Osteoblast (primary cell): Measurements from ENCODE around the gene MZB1. TPM values are rescaled to one million over a fixed set of nuclear protein-coding genes. Genes with fewer than 3 reads are reported as not detected.
A peak's percentile ranks its signal among the peaks of the same experiment; 100 is the strongest.

Source experiments
- DNase-seq: peaks from one replicate; pipeline ENCODE4 v3.0.0; 2011; ENCODE audit warnings: low spot score, mixed read lengths; ENCODE audit not compliant: insufficient read length; ENCODE audit errors: missing footprints
- H2AFZ ChIP-seq: 2 replicates; pipeline ENCODE4 v1.6.0; 2011; ENCODE audit warnings: mild to moderate bottlenecking, low read length
- H3K27ac ChIP-seq: 2 replicates; pipeline ENCODE4 v1.5.1; 2011; ENCODE audit warnings: mild to moderate bottlenecking, low read depth, low read length, moderate library complexity
- H3K27me3 ChIP-seq: 2 replicates; pipeline ENCODE4 v1.6.0; 2012; ENCODE audit warnings: mild to moderate bottlenecking, control low read depth, inconsistent platforms, low read length, moderate library complexity; ENCODE audit not compliant: insufficient read depth
- H3K36me3 ChIP-seq: 2 replicates; pipeline ENCODE4 v1.5.1; 2011; ENCODE audit warnings: mild to moderate bottlenecking, low read length, control low read depth, moderate library complexity; ENCODE audit not compliant: insufficient read depth
- H3K4me1 ChIP-seq: 2 replicates; pipeline ENCODE4 v1.5.1; 2011; ENCODE audit warnings: mild to moderate bottlenecking, low read length, control low read depth, moderate library complexity; ENCODE audit not compliant: insufficient read depth
- H3K4me2 ChIP-seq: 2 replicates; pipeline ENCODE4 v1.6.0; 2011; ENCODE audit warnings: mild to moderate bottlenecking, low read length; ENCODE audit not compliant: insufficient read depth
- H3K4me3 ChIP-seq: fragments of 200-600 bp; sonication (generic); 3 replicates; pipeline ENCODE4 v1.5.1; 2012; ENCODE audit warnings: mild to moderate bottlenecking, low read length, inconsistent platforms; ENCODE audit not compliant: insufficient read depth
- H3K79me2 ChIP-seq: 2 replicates; pipeline ENCODE4 v1.6.0; 2012; ENCODE audit warnings: mild to moderate bottlenecking, low read length, control low read depth, inconsistent platforms; ENCODE audit not compliant: insufficient read depth
- H3K9me3 ChIP-seq: 2 replicates; pipeline ENCODE4 v1.5.1; 2011; ENCODE audit warnings: low read depth, low read length, control low read depth
- H4K20me1 ChIP-seq: 2 replicates; pipeline ENCODE4 v1.6.0; 2012; ENCODE audit warnings: mild to moderate bottlenecking, low read length, control low read depth; ENCODE audit not compliant: insufficient read depth
- total RNA-seq: library from RNA; depleted of rRNA; stranded (reverse); fragments of >200 nt; gene quantifications from 2 replicates; pipeline ENCODE4 v1.2.3, GENCODE V29; 2012
- TF ChIP-seq, protein P1 (sequence below): IDR thresholded peaks from 2 replicates; pipeline ENCODE4 v1.5.1; 2011; ENCODE audit warnings: mild to moderate bottlenecking, low read depth, low read length, moderate library complexity; ENCODE audit errors: extremely low read depth

Gene MZB1
- total RNA-seq, 1 donor = not detected

DNA sequence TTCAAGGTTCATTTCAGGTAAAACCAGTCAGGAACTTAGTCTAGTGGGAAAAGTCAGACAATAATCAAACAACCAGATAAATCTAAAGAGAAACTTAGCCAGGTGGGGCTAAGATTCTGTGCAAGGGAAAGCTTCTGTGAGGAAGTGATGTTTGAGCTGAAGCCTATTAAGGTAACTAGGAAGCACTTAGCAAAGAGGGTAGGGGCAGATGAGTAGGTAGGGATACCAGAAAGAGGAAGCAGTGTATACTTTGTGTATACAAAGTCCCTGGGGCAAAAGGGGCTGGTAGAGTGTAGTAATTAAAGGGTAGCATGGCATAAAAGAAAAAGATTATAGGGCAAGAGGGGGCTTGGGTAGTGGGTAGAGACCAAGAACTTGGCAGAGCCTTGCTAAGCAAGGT, 17.8 kb upstream of the MZB1 start:
- no peaks in the 10 kb centered on the region for H3K36me3 ChIP-seq
- no peak overlapping the region for H3K4me3 ChIP-seq
- H3K4me2 ChIP-seq = no peak overlapping the region
- H3K9me3 ChIP-seq = no peaks in the 10 kb centered on the region
- peak; percentile 19 for DNase-seq
- H4K20me1 ChIP-seq = no peaks in the 10 kb centered on the region
- no peaks in the 10 kb centered on the region for H3K27me3 ChIP-seq
- TF ChIP-seq, protein P1, sequence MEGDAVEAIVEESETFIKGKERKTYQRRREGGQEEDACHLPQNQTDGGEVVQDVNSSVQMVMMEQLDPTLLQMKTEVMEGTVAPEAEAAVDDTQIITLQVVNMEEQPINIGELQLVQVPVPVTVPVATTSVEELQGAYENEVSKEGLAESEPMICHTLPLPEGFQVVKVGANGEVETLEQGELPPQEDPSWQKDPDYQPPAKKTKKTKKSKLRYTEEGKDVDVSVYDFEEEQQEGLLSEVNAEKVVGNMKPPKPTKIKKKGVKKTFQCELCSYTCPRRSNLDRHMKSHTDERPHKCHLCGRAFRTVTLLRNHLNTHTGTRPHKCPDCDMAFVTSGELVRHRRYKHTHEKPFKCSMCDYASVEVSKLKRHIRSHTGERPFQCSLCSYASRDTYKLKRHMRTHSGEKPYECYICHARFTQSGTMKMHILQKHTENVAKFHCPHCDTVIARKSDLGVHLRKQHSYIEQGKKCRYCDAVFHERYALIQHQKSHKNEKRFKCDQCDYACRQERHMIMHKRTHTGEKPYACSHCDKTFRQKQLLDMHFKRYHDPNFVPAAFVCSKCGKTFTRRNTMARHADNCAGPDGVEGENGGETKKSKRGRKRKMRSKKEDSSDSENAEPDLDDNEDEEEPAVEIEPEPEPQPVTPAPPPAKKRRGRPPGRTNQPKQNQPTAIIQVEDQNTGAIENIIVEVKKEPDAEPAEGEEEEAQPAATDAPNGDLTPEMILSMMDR = no peak
- no peaks in the 10 kb centered on the region for H3K79me2 ChIP-seq
- no peak overlapping the region for H3K27ac ChIP-seq
- peaks cover 13% of the 10 kb centered on the region for H3K4me1 ChIP-seq
- H2AFZ ChIP-seq = no peak overlapping the region

DNA sequence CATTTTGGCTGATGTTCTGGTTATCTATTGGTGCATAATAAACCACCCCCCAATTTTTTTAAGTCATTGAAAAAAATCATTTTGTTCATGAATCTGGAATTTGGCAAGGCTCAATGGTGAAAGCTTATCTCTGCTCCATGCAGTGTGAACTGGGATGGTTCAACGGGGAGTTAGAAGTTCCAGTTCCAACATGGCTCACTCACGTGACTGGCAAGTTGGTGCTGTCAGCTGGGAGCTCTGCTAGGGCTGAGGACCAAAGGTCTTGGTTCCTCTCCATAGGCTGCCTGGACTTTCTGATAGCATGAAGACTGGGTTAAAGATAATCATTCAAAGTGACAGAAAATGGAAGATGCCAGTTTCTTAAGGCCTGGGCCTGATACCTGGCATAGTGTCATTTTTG, 17.2 kb upstream of the MZB1 start:
- H3K9me3 ChIP-seq = no peaks in the 10 kb centered on the region
- H3K27ac ChIP-seq = no peak overlapping the region
- peaks cover 13% of the 10 kb centered on the region for H3K4me1 ChIP-seq
- H3K4me2 ChIP-seq = no peak overlapping the region
- no peaks in the 10 kb centered on the region for H3K36me3 ChIP-seq
- no peak overlapping the region for H2AFZ ChIP-seq
- no peaks in the 10 kb centered on the region for H3K79me2 ChIP-seq
- no peaks in the 10 kb centered on the region for H3K27me3 ChIP-seq
- TF ChIP-seq, protein P1 = no peak
- DNase-seq = no peak
- no peaks in the 10 kb centered on the region for H4K20me1 ChIP-seq
- no peak overlapping the region for H3K4me3 ChIP-seq

DNA sequence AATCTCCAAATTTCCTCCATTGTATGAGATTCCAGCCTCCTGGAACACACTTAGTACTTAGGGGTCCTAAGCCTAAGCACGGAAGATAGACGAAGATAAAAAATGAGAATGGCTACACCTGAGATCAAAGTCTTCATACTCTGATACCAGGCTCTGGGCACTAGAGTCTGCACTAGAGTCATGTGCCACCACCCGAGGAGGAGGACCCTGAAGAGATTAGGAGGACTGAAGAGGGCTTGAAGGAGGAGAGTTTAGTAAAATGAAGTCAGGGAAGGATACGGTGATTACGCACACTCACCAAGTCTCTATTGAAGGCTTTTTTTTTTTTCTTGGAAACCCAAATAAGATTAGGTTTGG, 14.7 kb upstream of the MZB1 start:
- H3K27ac ChIP-seq = peak overlapping the region; percentile 91
- TF ChIP-seq, protein P1 = no peak

DNA sequence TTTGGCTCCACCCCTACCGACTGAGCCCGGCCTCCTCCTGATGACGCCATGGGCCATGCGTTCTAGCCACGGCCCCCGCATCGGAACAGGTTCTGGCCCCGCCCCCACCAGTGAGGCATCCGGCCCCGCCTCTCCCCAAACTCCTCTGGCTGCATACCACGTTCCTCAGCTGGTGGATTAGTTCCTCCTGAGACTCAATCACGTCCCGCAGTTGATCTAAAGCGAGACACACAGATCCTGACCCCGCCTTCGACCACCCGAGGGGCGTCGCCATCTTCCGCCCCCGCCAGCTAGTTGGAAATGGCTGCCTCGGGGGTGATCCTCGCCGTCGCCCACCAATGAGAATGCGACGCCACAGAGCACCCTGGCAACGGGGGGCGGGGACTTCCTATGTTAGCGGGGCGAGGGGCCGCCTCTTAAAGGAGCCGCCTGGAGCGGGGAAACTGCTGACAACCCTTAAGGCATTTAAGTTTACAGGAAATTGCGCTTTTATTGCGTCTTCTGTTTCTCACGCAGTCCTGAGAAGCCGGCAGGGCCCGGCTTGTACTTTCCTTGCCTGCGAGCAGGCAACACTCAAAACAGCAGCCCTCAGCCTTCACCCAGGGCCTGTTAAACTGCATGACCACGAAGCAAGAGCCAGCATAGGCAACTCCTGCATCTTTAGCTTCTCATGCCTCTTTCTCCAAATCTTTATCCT, 14.2 kb upstream of the MZB1 start, which contains the start of gene SPATA24:
Gene SPATA24, minus strand, starts transcription at position 303 of the 697 bp plus-strand sequence. Its CDS starts 29 bp downstream, at position 274.
- Histone ChIP-seq H3K27me3 (no peaks in the 10 kb centered on the region), H3K9me3 (no peaks in the 10 kb centered on the region), H4K20me1 (no peaks in the 10 kb centered on the region), H3K4me2 (peak within 1 kb of the TSS; percentile 98), H3K36me3 (no peaks in the 10 kb centered on the region), H3K4me3 (peak within 1 kb of the TSS; percentile 77), H3K27ac (peak within 1 kb of the TSS; percentile 91), H3K79me2 (no peaks in the 10 kb centered on the region), H3K4me1 (peaks cover 13% of the 10 kb centered on the region), H2AFZ (peak within 1 kb of the TSS; percentile 97)
- peak; percentile 99 for DNase-seq
- TF ChIP-seq, protein P1 = no peak

More for the DNA sequence above, 14.7 kb upstream of the MZB1 start:
- no peaks in the 10 kb centered on the region for H3K79me2 ChIP-seq
- peak overlapping the region; percentile 97 for H2AFZ ChIP-seq
- no peaks in the 10 kb centered on the region for H3K36me3 ChIP-seq
- H3K4me2 ChIP-seq = peak overlapping the region; percentile 98
- no peaks in the 10 kb centered on the region for H3K27me3 ChIP-seq
- peak overlapping the region; percentile 77 for H3K4me3 ChIP-seq
- no peak for DNase-seq
- H3K4me1 ChIP-seq = peaks cover 13% of the 10 kb centered on the region
- no peaks in the 10 kb centered on the region for H4K20me1 ChIP-seq
- no peaks in the 10 kb centered on the region for H3K9me3 ChIP-seq
